PC-3 (cell line): Measurements from ENCODE around the gene SP7. TPM values are rescaled to one million over a fixed set of nuclear protein-coding genes. Genes with fewer than 3 reads are reported as not detected.

ENCODE experiments used
- ATAC-seq: fragments of 200-7000 bp; cut with Tn5 transposase; 2 replicates; pipeline ENCODE4 v1.9.1; 2020; ENCODE audit warnings: mild to moderate bottlenecking, moderate library complexity
- BruUV-seq: library from RNA; stranded (reverse); fragments of 400-500 nt; replicated peaks from 2 replicates; lab custom pipeline; 2021; lab: Mats Ljungman, UMichigan
- CTCF ChIA-PET: fragments of 300-600 bp; sonication (Branson Sonifier 250); formaldehyde crosslinking; loops from one replicate; lab custom pipeline; 2022; ENCODE audit warnings: antibody characterized with exemption; lab: Charles Lee
- POLR2A ChIA-PET: fragments of 300-600 bp; sonication (Branson Sonifier 250); formaldehyde crosslinking; loops from one replicate; lab custom pipeline; 2022; ENCODE audit warnings: antibody characterized with exemption; ENCODE audit not compliant: unreplicated experiment; lab: Charles Lee
- DNase-seq: peaks from one replicate; pipeline ENCODE4 v3.0.0-alpha.2; 2015
- H2AFZ ChIP-seq: fragments of 300-600 bp; sonication (generic); 2 replicates; pipeline ENCODE4 v1.6.0; 2016; ENCODE audit warnings: antibody characterized with exemption, low read length
- H3F3A ChIP-seq: fragments of 300-600 bp; sonication (generic); one replicate; pipeline ENCODE4 v1.6.0; 2017; ENCODE audit warnings: antibody characterized with exemption, low read length, control low read depth, mild to moderate bottlenecking; ENCODE audit not compliant: unreplicated experiment
- H3K27ac ChIP-seq: fragments of 300-600 bp; sonication (generic); 2 replicates; pipeline ENCODE4 v1.5.1; 2016; ENCODE audit warnings: mild to moderate bottlenecking, low read length
- H3K27me3 ChIP-seq: fragments of 300-600 bp; sonication (generic); 2 replicates; pipeline ENCODE4 v1.6.1; 2016; ENCODE audit warnings: low read length, mixed read lengths
- H3K36me3 ChIP-seq: fragments of 300-600 bp; sonication (generic); 2 replicates; pipeline ENCODE4 v1.6.1; 2016; ENCODE audit warnings: low read depth, mixed run types, low read length, mixed read lengths
- H3K4me1 ChIP-seq: fragments of 300-600 bp; sonication (generic); 2 replicates; pipeline ENCODE4 v1.5.1; 2016; ENCODE audit warnings: low read length; ENCODE audit not compliant: insufficient read depth
- H3K4me2 ChIP-seq: fragments of 300-600 bp; sonication (generic); 2 replicates; pipeline ENCODE4 v1.6.0; 2016; ENCODE audit warnings: low read length
- H3K4me3 ChIP-seq: fragments of 300-600 bp; sonication (generic); 2 replicates; pipeline ENCODE4 v1.5.1; 2016; ENCODE audit warnings: mild to moderate bottlenecking, low read length, mixed read lengths
- H3K79me2 ChIP-seq: fragments of 300-600 bp; sonication (generic); 2 replicates; pipeline ENCODE4 v1.6.1; 2017; ENCODE audit warnings: low read length, mixed read lengths
- H3K9ac ChIP-seq: fragments of 300-600 bp; sonication (generic); 2 replicates; pipeline ENCODE4 v1.6.0; 2016; ENCODE audit warnings: mild to moderate bottlenecking, low read length
- H3K9me2 ChIP-seq: fragments of 300-600 bp; sonication (generic); replicated peaks from 2 replicates; pipeline ENCODE4 v1.6.1; 2016; ENCODE audit warnings: mixed run types, low read length, mixed read lengths
- H3K9me3 ChIP-seq: fragments of 300-600 bp; sonication (generic); 2 replicates; pipeline ENCODE4 v1.6.1; 2016; ENCODE audit warnings: low read length, mixed read lengths
- H4K20me1 ChIP-seq: fragments of 300-600 bp; sonication (generic); 2 replicates; pipeline ENCODE4 v1.6.1; 2016; ENCODE audit warnings: low read length, mixed read lengths
- CTCF ChIP-seq: fragments of 300-600 bp; sonication (generic); conservative IDR thresholded peaks from 2 replicates; pipeline ENCODE4 v1.5.1; 2017; ENCODE audit warnings: antibody characterized with exemption, low read depth, mild to moderate bottlenecking, low read length
- EZH2 ChIP-seq: fragments of 300-600 bp; sonication (generic); IDR thresholded peaks from one replicate; pipeline ENCODE4 v1.6.1; 2017; ENCODE audit warnings: antibody characterized with exemption, mild to moderate bottlenecking, low read length; ENCODE audit not compliant: unreplicated experiment
- EZH2phosphoT487 ChIP-seq: fragments of 300-600 bp; sonication (generic); IDR thresholded peaks from 2 replicates; pipeline ENCODE4 v1.6.1; 2018; ENCODE audit warnings: mild to moderate bottlenecking, antibody characterized with exemption, low read length, borderline replicate concordance
- intact Hi-C: fragments of 100-400 bp; cut with micrococcal nuclease; formaldehyde crosslinking; loops from 2 replicates; pipeline ENCODE4 v1.9.0; 2023
- total RNA-seq: library from RNA; depleted of rRNA; stranded (reverse); fragments of >200 nt; gene quantifications from 2 replicates; pipeline ENCODE4 v1.2.3, GENCODE V29; 2014

Gene SP7
- total RNA-seq, 1 experiment from 2014 or later, result not detected

GRCh38 chr12:53295070-53295890, 40.9 kb downstream of the SP7 start, which contains the start of gene PFDN5:
TSS of gene PFDN5 (plus strand) at chr12:53295542. CDS start at chr12:53295568, 26 bp downstream.
- peaks cover 34% of the 10 kb centered on the region for H3K79me2 ChIP-seq
- H3K27ac ChIP-seq, result peak within 1 kb of the TSS; percentile 98
- peak within 1 kb of the TSS; percentile 90 for H3K4me2 ChIP-seq
- POLR2A ChIA-PET, result interaction anchor here (0.7 to 1.3 kb wide), 2 partner anchors 26 to 237 kb away, joined by 3 to 14 read pairs; partner anchors contain the start of gene AAAS
- CTCF ChIA-PET, result interaction anchor here (0.6 to 1.0 kb wide), 3 partner anchors 26 to 129 kb away, joined by 3 to 6 read pairs (median 4); partner anchors contain the start of gene AAAS
- H3K27me3 ChIP-seq, result no peaks in the 10 kb centered on the region
- H3K4me3 ChIP-seq, result peak within 1 kb of the TSS; percentile 96
- peak within 1 kb of the TSS; percentile 89 for H2AFZ ChIP-seq
- peak within 1 kb of the TSS; percentile 94 for H3K9ac ChIP-seq
- H3K36me3 ChIP-seq, result peaks cover 25% of the 10 kb centered on the region
- intact Hi-C loops, result loop anchor here (1.0 to 2.0 kb wide), 2 partner anchors 26 to 74 kb away; partner anchors contain the start of gene AAAS
- H3F3A ChIP-seq, result peaks cover 9% of the 10 kb centered on the region
- ATAC-seq (peak; percentile 81), DNase-seq (peak; percentile 88)
- TF ChIP-seq EZH2, result no peak
- no peak for TF ChIP-seq EZH2phosphoT487
- no peaks in the 10 kb centered on the region for H3K9me2 ChIP-seq
- H4K20me1 ChIP-seq, result no peaks in the 10 kb centered on the region
- TSS peak; percentile 40 for BruUV-seq
- peaks cover 44% of the 10 kb centered on the region for H3K4me1 ChIP-seq
- H3K9me3 ChIP-seq, result no peaks in the 10 kb centered on the region

GRCh38 chr12:53292426-53292825, 43.7 kb downstream of the SP7 start:
- Histone ChIP-seq H4K20me1 (no peaks in the 10 kb centered on the region), H3K4me3 (no peak overlapping the region), H3K79me2 (peaks cover 21% of the 10 kb centered on the region), H3K4me1 (peaks cover 45% of the 10 kb centered on the region), H3K9ac (no peak overlapping the region), H3K27me3 (no peaks in the 10 kb centered on the region), H3K27ac (no peak overlapping the region), H3F3A (peaks cover under 1% of the 10 kb centered on the region), H3K9me2 (no peaks in the 10 kb centered on the region), H3K9me3 (no peaks in the 10 kb centered on the region), H2AFZ (no peak overlapping the region), H3K4me2 (no peak overlapping the region), H3K36me3 (peaks cover 32% of the 10 kb centered on the region)
- ChIA-PET CTCF (no interaction called here), POLR2A (no interaction called here)
- TF ChIP-seq CTCF (no peak), EZH2 (no peak), EZH2phosphoT487 (no peak)
- DNase-seq, result no peak
- BruUV-seq, result no TSS peak
- intact Hi-C loops, result no loop called here
- no peak for ATAC-seq

- no peak for TF ChIP-seq EZH2phosphoT487
- TF ChIP-seq EZH2, result no peak
- TF ChIP-seq CTCF, result no peak
- DNase-seq (no peak), ATAC-seq (no peak)
- no peaks in the 10 kb centered on the region for H4K20me1 ChIP-seq
- H3F3A ChIP-seq, result no peaks in the 10 kb centered on the region
- BruUV-seq, result no TSS peak
- H2AFZ ChIP-seq, result no peak overlapping the region
- CTCF ChIA-PET, result interaction anchor here (0.6 to 1.9 kb wide), 2 partner anchors 31 to 47 kb away, joined by 3 to 7 read pairs; partner anchors contain the start of gene AAAS
- H3K27me3 ChIP-seq, result no peaks in the 10 kb centered on the region
- H3K36me3 ChIP-seq, result peaks cover 32% of the 10 kb centered on the region
- intact Hi-C loops, result no loop called here
- peaks cover 3% of the 10 kb centered on the region for H3K79me2 ChIP-seq
- POLR2A ChIA-PET, result no interaction called here
- H3K4me3 ChIP-seq, result no peak overlapping the region
- H3K4me1 ChIP-seq, result peaks cover 33% of the 10 kb centered on the region
- peak overlapping the region; percentile 89 for H3K27ac ChIP-seq
- no peaks in the 10 kb centered on the region for H3K9me2 ChIP-seq
- H3K9ac ChIP-seq, result peak overlapping the region; percentile 67
- no peaks in the 10 kb centered on the region for H3K9me3 ChIP-seq
- peak overlapping the region; percentile 34 for H3K4me2 ChIP-seq
Measured at GRCh38 chr12:53290661-53291060, 45.5 kb downstream of the SP7 start.
